ENCODE results near the gene TRABD.

- TF ChIP-seq POLR2A (IDR thresholded peaks at IDR 0.05), result no peak
- TF ChIP-seq, protein P1, sequence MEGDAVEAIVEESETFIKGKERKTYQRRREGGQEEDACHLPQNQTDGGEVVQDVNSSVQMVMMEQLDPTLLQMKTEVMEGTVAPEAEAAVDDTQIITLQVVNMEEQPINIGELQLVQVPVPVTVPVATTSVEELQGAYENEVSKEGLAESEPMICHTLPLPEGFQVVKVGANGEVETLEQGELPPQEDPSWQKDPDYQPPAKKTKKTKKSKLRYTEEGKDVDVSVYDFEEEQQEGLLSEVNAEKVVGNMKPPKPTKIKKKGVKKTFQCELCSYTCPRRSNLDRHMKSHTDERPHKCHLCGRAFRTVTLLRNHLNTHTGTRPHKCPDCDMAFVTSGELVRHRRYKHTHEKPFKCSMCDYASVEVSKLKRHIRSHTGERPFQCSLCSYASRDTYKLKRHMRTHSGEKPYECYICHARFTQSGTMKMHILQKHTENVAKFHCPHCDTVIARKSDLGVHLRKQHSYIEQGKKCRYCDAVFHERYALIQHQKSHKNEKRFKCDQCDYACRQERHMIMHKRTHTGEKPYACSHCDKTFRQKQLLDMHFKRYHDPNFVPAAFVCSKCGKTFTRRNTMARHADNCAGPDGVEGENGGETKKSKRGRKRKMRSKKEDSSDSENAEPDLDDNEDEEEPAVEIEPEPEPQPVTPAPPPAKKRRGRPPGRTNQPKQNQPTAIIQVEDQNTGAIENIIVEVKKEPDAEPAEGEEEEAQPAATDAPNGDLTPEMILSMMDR (IDR thresholded peaks at IDR 0.05), result no peak
These were observed 29.8 kb downstream of the TRABD start for GRCh38 chr22:50215297-50216054.
